Upper lobe of right lung (tissue), 1 donor: ENCODE data around the gene ANAPC2. TPM values are rescaled to one million over a fixed set of nuclear protein-coding genes. Genes with fewer than 3 reads are reported as not detected.

Experiments
- ATAC-seq: fragments of 200-7000 bp; cut with Tn5 transposase; one replicate; pipeline ENCODE4 v1.9.1; 2020; ENCODE audit warnings: mild to moderate bottlenecking, moderate library complexity
- DNase-seq: peaks from one replicate; pipeline ENCODE4 v3.0.0-alpha.2; 2020
- H3K27ac ChIP-seq: fragments of 200-600 bp; one replicate; pipeline ENCODE4 v1.8.0; 2022
- H3K27me3 ChIP-seq: fragments of 200-600 bp; one replicate; pipeline ENCODE4 v1.8.0; 2022; ENCODE audit warnings: mild to moderate bottlenecking
- H3K36me3 ChIP-seq: fragments of 200-600 bp; one replicate; pipeline ENCODE4 v1.8.0; 2022
- H3K4me1 ChIP-seq: fragments of 200-600 bp; one replicate; pipeline ENCODE4 v1.8.0; 2022
- H3K4me3 ChIP-seq: fragments of 200-600 bp; one replicate; pipeline ENCODE4 v1.8.0; 2022; ENCODE audit warnings: mild to moderate bottlenecking
- H3K9me3 ChIP-seq: fragments of 200-600 bp; one replicate; pipeline ENCODE4 v1.8.0; 2022
- intact Hi-C: fragments of 100-400 bp; cut with DNase I; formaldehyde crosslinking; loops from one replicate; pipeline ENCODE4 v1.11.0; 2022
- total RNA-seq: library from RNA; stranded (reverse); fragmentation: NEBNext Ultra II Directional; extraction: Animal tissue kit (Norgen Biotek cat#: 25700); gene quantifications from one replicate; pipeline ENCODE4 v1.2.1, GENCODE V29; 2021
- TF ChIP-seq, protein P1 (sequence below): fragments of 200-600 bp; IDR thresholded peaks from one replicate; pipeline ENCODE4 v1.8.0; 2022; ENCODE audit warnings: antibody characterized with exemption
- donor health status: DM: no; HTN: yes; CAD: no; lungs with severe emphysema.

The ANAPC2 gene
- total RNA-seq, 1 donor from 2014 or later: 51.4 TPM

DNA sequence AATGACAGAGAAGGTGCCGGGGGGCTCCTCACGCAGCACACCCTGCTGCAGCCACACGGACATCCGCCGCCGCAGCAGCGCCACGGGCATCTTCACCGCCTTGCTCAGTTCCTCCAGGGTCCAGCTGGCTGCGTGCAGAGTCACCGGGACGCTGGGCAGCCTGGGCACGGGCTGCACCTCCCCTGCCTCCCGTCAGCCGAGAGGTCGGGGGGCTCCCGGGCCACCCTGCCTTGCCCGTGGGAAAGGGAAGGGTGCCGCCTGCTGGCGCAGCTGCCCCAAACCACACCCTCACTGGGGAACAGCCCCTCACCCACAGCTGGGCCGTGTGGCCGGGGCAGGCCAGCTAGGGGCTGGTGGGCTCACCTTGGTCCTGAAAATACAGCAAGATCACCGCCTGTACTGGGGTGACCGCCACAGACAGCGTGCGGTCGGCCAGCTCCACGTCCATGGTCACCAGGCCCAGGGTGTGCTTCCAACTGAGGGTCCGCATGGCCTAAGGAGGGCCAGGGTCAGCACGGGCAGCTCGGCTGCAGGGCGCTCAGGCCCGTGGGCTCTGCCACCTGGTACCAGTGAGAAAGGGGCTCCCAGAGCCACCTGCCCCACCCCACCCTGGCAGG lies 12.9 kb downstream of the ANAPC2 start:
- Histone ChIP-seq H3K9me3 (no peaks in the 10 kb centered on the region), H3K36me3 (peaks cover 26% of the 10 kb centered on the region), H3K4me1 (no peaks in the 10 kb centered on the region), H3K4me3 (no peak overlapping the region), H3K27me3 (peaks cover 24% of the 10 kb centered on the region), H3K27ac (no peak overlapping the region)
- ATAC-seq (no peak), DNase-seq (no peak)
- TF ChIP-seq, protein P1, sequence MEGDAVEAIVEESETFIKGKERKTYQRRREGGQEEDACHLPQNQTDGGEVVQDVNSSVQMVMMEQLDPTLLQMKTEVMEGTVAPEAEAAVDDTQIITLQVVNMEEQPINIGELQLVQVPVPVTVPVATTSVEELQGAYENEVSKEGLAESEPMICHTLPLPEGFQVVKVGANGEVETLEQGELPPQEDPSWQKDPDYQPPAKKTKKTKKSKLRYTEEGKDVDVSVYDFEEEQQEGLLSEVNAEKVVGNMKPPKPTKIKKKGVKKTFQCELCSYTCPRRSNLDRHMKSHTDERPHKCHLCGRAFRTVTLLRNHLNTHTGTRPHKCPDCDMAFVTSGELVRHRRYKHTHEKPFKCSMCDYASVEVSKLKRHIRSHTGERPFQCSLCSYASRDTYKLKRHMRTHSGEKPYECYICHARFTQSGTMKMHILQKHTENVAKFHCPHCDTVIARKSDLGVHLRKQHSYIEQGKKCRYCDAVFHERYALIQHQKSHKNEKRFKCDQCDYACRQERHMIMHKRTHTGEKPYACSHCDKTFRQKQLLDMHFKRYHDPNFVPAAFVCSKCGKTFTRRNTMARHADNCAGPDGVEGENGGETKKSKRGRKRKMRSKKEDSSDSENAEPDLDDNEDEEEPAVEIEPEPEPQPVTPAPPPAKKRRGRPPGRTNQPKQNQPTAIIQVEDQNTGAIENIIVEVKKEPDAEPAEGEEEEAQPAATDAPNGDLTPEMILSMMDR: no peak
- intact Hi-C loops: no loop called here

DNA sequence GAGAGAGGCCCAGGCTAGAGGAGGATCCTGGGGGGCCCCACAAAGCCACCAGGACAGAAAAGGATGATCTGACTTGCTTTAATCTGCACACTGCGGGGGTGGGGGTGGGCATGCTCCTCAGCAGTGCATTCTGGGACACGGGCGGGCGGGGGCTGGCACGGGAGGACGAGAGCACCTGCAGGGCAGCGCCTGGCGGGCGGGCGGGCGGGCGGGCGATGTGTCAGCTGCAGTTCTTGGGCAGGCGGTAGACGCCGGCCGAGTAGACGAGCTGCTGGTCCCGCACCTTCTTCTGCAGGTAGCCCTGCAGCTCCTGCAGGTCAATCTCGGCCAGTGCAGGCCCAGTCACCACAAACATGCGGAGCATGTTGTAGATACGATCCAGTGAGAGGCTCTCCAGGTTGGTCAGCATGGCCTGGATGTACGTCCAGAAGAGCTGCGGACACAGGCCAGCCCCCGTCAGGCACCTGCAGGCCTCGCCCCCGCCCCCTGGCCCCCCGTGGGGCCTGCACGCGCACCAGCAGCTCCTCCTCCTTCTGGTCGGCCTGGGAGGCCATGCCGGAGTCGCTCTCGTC lies 13.6 kb downstream of the ANAPC2 start:
- ATAC-seq (peak; percentile 4), DNase-seq (no peak)
- Histone ChIP-seq H3K4me3 (no peak overlapping the region), H3K4me1 (no peaks in the 10 kb centered on the region), H3K9me3 (no peaks in the 10 kb centered on the region), H3K27ac (no peak overlapping the region), H3K36me3 (peaks cover 19% of the 10 kb centered on the region), H3K27me3 (peaks cover 31% of the 10 kb centered on the region)
- intact Hi-C loops: no loop called here
- TF ChIP-seq, protein P1: no peak

DNA sequence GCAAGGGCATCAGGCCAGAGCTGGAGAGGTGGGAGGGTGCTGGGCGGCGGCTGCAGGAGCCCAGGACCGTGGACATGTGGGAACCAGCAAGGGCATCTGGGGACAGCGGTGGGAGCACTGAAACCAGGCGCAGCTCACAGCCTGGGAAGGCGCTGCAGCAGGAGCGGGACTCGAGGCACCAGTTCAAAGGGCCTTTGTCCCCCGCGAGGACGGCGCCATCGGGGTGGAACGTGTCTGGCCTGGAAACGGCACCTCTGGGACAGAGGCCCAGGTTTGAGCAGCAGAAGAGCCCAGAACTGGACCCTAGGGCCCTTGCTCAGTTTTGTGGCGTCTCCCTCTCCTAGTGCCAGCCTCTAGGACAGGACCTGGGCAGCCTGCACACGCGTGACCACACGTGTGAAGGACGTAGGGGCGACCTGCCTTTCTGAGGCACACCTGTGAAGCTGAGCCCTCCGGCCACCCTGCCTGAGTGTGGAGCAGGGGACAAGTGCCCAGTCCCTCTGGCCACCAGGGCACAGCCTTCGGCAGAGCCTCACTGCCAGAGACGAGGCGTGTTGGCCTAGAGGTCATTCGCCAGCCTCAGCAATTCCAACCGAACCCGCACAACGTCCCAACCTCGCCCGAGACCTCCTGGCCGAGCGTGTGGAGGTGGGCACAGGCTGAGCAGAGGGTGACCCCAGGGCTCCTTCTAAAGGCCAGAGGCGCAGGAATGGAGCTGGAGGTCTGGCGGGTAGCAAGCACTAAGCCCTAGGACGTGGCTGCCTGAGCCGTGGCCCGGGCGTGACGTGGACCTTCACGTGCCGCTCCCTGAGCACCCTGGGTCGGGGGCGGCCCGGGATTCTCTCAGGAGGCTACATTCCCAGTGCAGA lies 14.3 kb downstream of the ANAPC2 start:
- DNase-seq: no peak
- peaks cover 4% of the 10 kb centered on the region for H3K4me1 ChIP-seq

DNA sequence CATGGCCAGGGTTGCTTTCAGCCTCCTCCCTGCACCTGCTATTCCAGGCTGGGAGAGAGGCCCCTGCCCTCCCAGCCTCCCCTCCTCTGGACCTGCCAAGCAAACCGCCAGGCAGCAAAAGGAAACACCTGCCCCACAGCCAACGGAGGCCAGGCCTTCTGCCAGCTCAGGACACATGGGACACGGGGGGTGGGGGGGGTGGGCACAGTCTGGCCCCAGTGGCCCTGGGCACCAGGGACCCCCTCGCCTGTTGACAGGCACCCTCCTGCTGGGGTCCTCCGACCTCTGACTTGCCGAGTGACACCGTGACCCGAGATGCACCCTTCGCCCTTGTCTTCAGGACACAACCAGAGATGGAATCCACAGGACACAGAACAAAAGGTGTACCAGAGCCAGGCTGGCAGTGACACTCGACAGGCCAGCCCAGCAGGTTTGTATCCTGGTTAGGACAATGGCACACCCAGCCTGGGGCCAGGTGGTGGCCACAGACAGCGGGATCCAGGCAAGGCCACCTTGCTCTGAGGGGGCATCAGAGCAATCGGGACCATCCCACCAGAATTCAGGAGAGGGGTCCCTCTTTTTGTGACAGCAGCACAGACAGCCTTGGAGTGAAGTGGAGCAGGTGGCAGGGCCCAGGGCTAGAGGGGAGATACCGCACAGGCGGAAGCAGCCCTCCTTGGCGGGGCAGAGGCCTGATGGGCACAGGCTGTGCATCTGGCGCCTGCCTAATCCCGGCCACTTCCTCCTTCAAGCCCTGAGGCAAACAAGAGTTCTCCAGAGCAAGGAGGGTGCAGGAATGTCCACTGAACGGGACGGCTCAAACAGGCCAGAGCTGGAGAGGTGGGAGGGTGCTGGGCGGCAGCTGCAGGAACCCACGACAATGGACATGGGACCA lies 15.2 kb downstream of the ANAPC2 start:
- intact Hi-C loops: no loop called here
- no peak overlapping the region for H3K27ac ChIP-seq
- DNase-seq: no peak

More for the DNA sequence above, 14.3 kb downstream of the ANAPC2 start:
- no peak for ATAC-seq
- intact Hi-C loops: no loop called here
- Histone ChIP-seq H3K36me3 (peaks cover 13% of the 10 kb centered on the region), H3K4me3 (no peak overlapping the region), H3K27ac (no peak overlapping the region), H3K9me3 (no peaks in the 10 kb centered on the region), H3K27me3 (peaks cover 39% of the 10 kb centered on the region)
- TF ChIP-seq, protein P1: no peak

More for the DNA sequence above, 15.2 kb downstream of the ANAPC2 start:
- Histone ChIP-seq H3K9me3 (no peaks in the 10 kb centered on the region), H3K4me3 (no peak overlapping the region), H3K4me1 (peaks cover 9% of the 10 kb centered on the region), H3K27me3 (peaks cover 48% of the 10 kb centered on the region), H3K36me3 (peaks cover 6% of the 10 kb centered on the region)
- TF ChIP-seq, protein P1: no peak
- ATAC-seq: peak; percentile 20
